Fibroblast of lung (primary cell): ENCODE measurements around the gene COMTD1. TPM values are rescaled to one million over a fixed set of nuclear protein-coding genes. Genes with fewer than 3 reads are reported as not detected.

Experiments used
- DNase-seq, 2 donors: peaks; one replicate each; pipeline versions ENCODE4 v3.0.0 to v3.0.0-alpha.2; 2010; ENCODE audit warnings: low read depth in 2 of 2
- H2AFZ ChIP-seq: 2 replicates; pipeline ENCODE4 v1.5.1; 2012; ENCODE audit warnings: low read length, control low read depth, inconsistent platforms
- H3K27ac ChIP-seq: 2 replicates; pipeline ENCODE4 v1.5.1; 2011; ENCODE audit warnings: low read length, control low read depth; ENCODE audit not compliant: insufficient read depth
- H3K27me3 ChIP-seq: 2 replicates; pipeline ENCODE4 v1.5.1; 2011; ENCODE audit warnings: mild to moderate bottlenecking, low read length; ENCODE audit not compliant: control insufficient read depth, insufficient read depth
- H3K36me3 ChIP-seq: 2 replicates; pipeline ENCODE4 v1.5.1; 2011; ENCODE audit warnings: low read length; ENCODE audit not compliant: control insufficient read depth, insufficient read depth
- H3K4me1 ChIP-seq: 2 replicates; pipeline ENCODE4 v1.5.1; 2011; ENCODE audit warnings: low read length; ENCODE audit not compliant: control insufficient read depth, insufficient read depth; ENCODE audit errors: extremely low read depth
- H3K4me2 ChIP-seq: 2 replicates; pipeline ENCODE4 v1.5.1; 2011; ENCODE audit warnings: low read length, control low read depth; ENCODE audit not compliant: insufficient read depth; ENCODE audit errors: extremely low read depth
- H3K4me3 ChIP-seq, 4 experiments: fragments of 200-600 bp in 1 of 4; sonication (generic) in 1 of 4; replicated peaks in 1 of 4; 2 replicates each; pipeline ENCODE4 v1.5.1; 2011 to 2016; ENCODE audit warnings: low read length in 4 of 4, low read depth in 3 of 4, mild to moderate bottlenecking in 3 of 4, control low read depth in 2 of 4, inconsistent platforms in 1 of 4, mixed read lengths in 1 of 4; ENCODE audit not compliant: insufficient read depth in 1 of 4; ENCODE audit errors: control extremely low read depth in 1 of 4
- H3K79me2 ChIP-seq: 2 replicates; pipeline ENCODE4 v1.5.1; 2012; ENCODE audit warnings: mild to moderate bottlenecking, low read length, inconsistent platforms; ENCODE audit not compliant: control insufficient read depth, insufficient read depth
- H3K9ac ChIP-seq: 2 replicates; pipeline ENCODE4 v1.5.1; 2011; ENCODE audit warnings: mild to moderate bottlenecking, low read length, control low read depth; ENCODE audit not compliant: insufficient read depth
- H3K9me3 ChIP-seq: 2 replicates; pipeline ENCODE4 v1.5.1; 2012; ENCODE audit warnings: low read depth, low read length; ENCODE audit not compliant: control insufficient read depth, insufficient read depth
- H4K20me1 ChIP-seq: 2 replicates; pipeline ENCODE4 v1.5.1; 2011; ENCODE audit warnings: low read length; ENCODE audit not compliant: control insufficient read depth, insufficient read depth; ENCODE audit errors: extremely low read depth
- CTCF ChIP-seq, 2 donors: IDR thresholded peaks in 1 of 2; conservative IDR thresholded peaks in 1 of 2; 1 replicate in 1 of 2; 2 replicates in 1 of 2; pipeline ENCODE4 v1.5.1; 2011 to 2012; ENCODE audit warnings: low read length in 2 of 2, control low read depth in 1 of 2, inconsistent platforms in 1 of 2, low read depth in 1 of 2, mild to moderate bottlenecking in 1 of 2
- EZH2 ChIP-seq: IDR thresholded peaks from 2 replicates; pipeline ENCODE4 v1.5.1; 2012; ENCODE audit warnings: low read length, control low read depth, mild to moderate bottlenecking; ENCODE audit errors: missing control alignments
- polyA plus RNA-seq, 2 donors: library from polyadenylated mRNA; depleted of rRNA in 1 of 2; stranded (reverse) in 1 of 2; unstranded in 1 of 2; fragments of >200 nt; gene quantifications; 2 replicates each; pipeline ENCODE4 v1.2.1, GENCODE V29; 2011 to 2012; ENCODE audit warnings: missing spikeins in 1 of 2
- total RNA-seq: library from RNA; depleted of rRNA; stranded (reverse); fragments of >200 nt; gene quantifications from 2 replicates; pipeline ENCODE4 v1.2.1, GENCODE V29; 2014

Gene COMTD1
- total and polyA plus RNA-seq, 2 donors (not counting 1 experiment from before 2014, with no cell fraction given): 2.0 to 8.3 TPM

GRCh38 chr10:75228834-75229233 is 6.9 kb downstream of the COMTD1 start:
- H3K4me1 ChIP-seq: peaks cover 22% of the 10 kb centered on the region
- H3K9ac ChIP-seq: no peak overlapping the region
- H3K79me2 ChIP-seq: peaks cover 44% of the 10 kb centered on the region
- H3K4me3 ChIP-seq: no peak overlapping the region
- DNase-seq: peak in 1 of 2 donors; percentile 24
- no peaks in the 10 kb centered on the region for H3K27me3 ChIP-seq
- H3K36me3 ChIP-seq: peaks cover 12% of the 10 kb centered on the region
- no peak overlapping the region for H2AFZ ChIP-seq
- H3K9me3 ChIP-seq: no peaks in the 10 kb centered on the region
- H3K27ac ChIP-seq: no peak overlapping the region
- no peak for TF ChIP-seq CTCF (conservative IDR thresholded peaks at IDR 0.05 in 1 of 2, IDR thresholded peaks at IDR 0.05 in 1 of 2; ENCODE audit: low read depth in 1 of 2, low read length in 2 of 2)
- no peak for TF ChIP-seq EZH2
- H4K20me1 ChIP-seq: no peaks in the 10 kb centered on the region
- no peak overlapping the region for H3K4me2 ChIP-seq

GRCh38 chr10:75228278-75228677 is 7.5 kb downstream of the COMTD1 start:
- TF ChIP-seq CTCF (conservative IDR thresholded peaks at IDR 0.05 in 1 of 2, IDR thresholded peaks at IDR 0.05 in 1 of 2; ENCODE audit: low read depth in 1 of 2, low read length in 2 of 2): no peak
- no peak for TF ChIP-seq EZH2
- Histone ChIP-seq H2AFZ (no peak overlapping the region), H3K9ac (no peak overlapping the region), H3K36me3 (peaks cover 12% of the 10 kb centered on the region), H3K4me2 (no peak overlapping the region), H3K9me3 (no peaks in the 10 kb centered on the region), H3K4me1 (peaks cover 23% of the 10 kb centered on the region), H4K20me1 (no peaks in the 10 kb centered on the region), H3K27me3 (no peaks in the 10 kb centered on the region), H3K4me3 (no peak overlapping the region), H3K27ac (no peak overlapping the region), H3K79me2 (peaks cover 48% of the 10 kb centered on the region)
- DNase-seq: no peak

GRCh38 chr10:75226656-75227055 is 9.1 kb downstream of the COMTD1 start:
- H3K4me2 ChIP-seq: no peak overlapping the region
- no peak for DNase-seq
- peaks cover 23% of the 10 kb centered on the region for H3K4me1 ChIP-seq
- no peak overlapping the region for H3K9ac ChIP-seq
- H3K9me3 ChIP-seq: no peaks in the 10 kb centered on the region
- no peaks in the 10 kb centered on the region for H3K27me3 ChIP-seq
- peak overlapping the region in 1 of 4 experiments; percentile 14 for H3K4me3 ChIP-seq
- peak overlapping the region; percentile 84 for H3K27ac ChIP-seq
- peaks cover 61% of the 10 kb centered on the region for H3K79me2 ChIP-seq
- peaks cover 11% of the 10 kb centered on the region for H3K36me3 ChIP-seq
- H4K20me1 ChIP-seq: no peaks in the 10 kb centered on the region
- no peak overlapping the region for H2AFZ ChIP-seq
- TF ChIP-seq CTCF (conservative IDR thresholded peaks at IDR 0.05 in 1 of 2, IDR thresholded peaks at IDR 0.05 in 1 of 2; ENCODE audit: low read depth in 1 of 2, low read length in 2 of 2) (no peak), EZH2 (no peak)
